ENCODE results near the gene AIMP1. TPM values are rescaled to one million over a fixed set of nuclear protein-coding genes. Genes with fewer than 3 reads are reported as not detected.

The AIMP1 gene
- total RNA-seq, 5 donors from 2014 or later (not counting 1 experiment from before 2014, with no cell fraction given) = 40.9 to 62.1 (median 45.5) TPM

GRCh38 chr4:106370214-106370613, 53.9 kb downstream of the AIMP1 start:
- peaks cover 0 to 6% of the 10 kb centered on the region in 2 experiments for H3K27me3 ChIP-seq (replicated peaks in 1 of 2; ENCODE audit: control insufficient read depth in 2 of 2, extremely low read depth in 1 of 2, insufficient read depth in 2 of 2, low read length in 1 of 2)
- Mint-ChIP-seq H3K4me3 (no peak overlapping the region), H3K27ac (no peak overlapping the region), H3K36me3 (no peaks in the 10 kb centered on the region), H3K27me3 (peaks cover 19 to 31% of the 10 kb centered on the region in 2 donors), H3K4me1 (peaks cover 0 to 3% (median 0%) of the 10 kb centered on the region in 3 donors), H3K9me3 (no peaks in the 10 kb centered on the region)
- no peak overlapping the region for H3K27ac ChIP-seq (ENCODE audit: low read length)
- no peaks in the 10 kb centered on the region for H3K36me3 ChIP-seq (ENCODE audit: control insufficient read depth in 2 of 2, extremely low read depth in 1 of 2, insufficient read depth in 1 of 2, low read length in 1 of 2)
- no peak for ATAC-seq (replicated peaks in 1 of 4)
- 100% methylated on average over 1 of the region's 2 CpGs for WGBS (ENCODE audit: insufficient coverage)
- CTCF ChIA-PET = interaction anchor here in 1 of 2 donors (0.5 kb wide), 1 partner anchor 18 kb away, joined by 4 read pairs; no protein-coding TSS in a partner anchor
- H3K4me1 ChIP-seq (ENCODE audit: control insufficient read depth in 1 of 2, extremely low read depth in 1 of 2, insufficient read depth in 2 of 2, low read length in 2 of 2) = no peaks in the 10 kb centered on the region
- no peak overlapping the region for H3K4me3 ChIP-seq (ENCODE audit: control insufficient read depth in 1 of 2, extremely low read depth in 1 of 2, low read length in 1 of 2)
- POLR2A ChIA-PET = no interaction called here
- DNase-seq = no peak
- no peaks in the 10 kb centered on the region for H3K9me3 ChIP-seq

GRCh38 chr4:106371161-106371560, 54.8 kb downstream of the AIMP1 start:
- H3K4me1 Mint-ChIP-seq = peaks cover 0 to 3% (median 0%) of the 10 kb centered on the region in 3 donors
- Histone ChIP-seq H3K9me3 (no peaks in the 10 kb centered on the region), H3K27ac (ENCODE audit: low read length) (no peak overlapping the region), H3K27me3 (replicated peaks in 1 of 2; ENCODE audit: control insufficient read depth in 2 of 2, extremely low read depth in 1 of 2, insufficient read depth in 2 of 2, low read length in 1 of 2) (peaks cover 0 to 6% of the 10 kb centered on the region in 2 experiments), H3K4me3 (ENCODE audit: control insufficient read depth in 1 of 2, extremely low read depth in 1 of 2, low read length in 1 of 2) (no peak overlapping the region), H3K4me1 (ENCODE audit: control insufficient read depth in 1 of 2, extremely low read depth in 1 of 2, insufficient read depth in 2 of 2, low read length in 2 of 2) (no peaks in the 10 kb centered on the region), H3K36me3 (ENCODE audit: control insufficient read depth in 2 of 2, extremely low read depth in 1 of 2, insufficient read depth in 1 of 2, low read length in 1 of 2) (no peaks in the 10 kb centered on the region)
- ATAC-seq (replicated peaks in 1 of 4) (no peak), DNase-seq (no peak)
- no peaks in the 10 kb centered on the region for H3K36me3 Mint-ChIP-seq
- H3K4me3 Mint-ChIP-seq = no peak overlapping the region
- H3K9me3 Mint-ChIP-seq = no peaks in the 10 kb centered on the region
- H3K27ac Mint-ChIP-seq = no peak overlapping the region
- CTCF ChIA-PET = no interaction called here
- POLR2A ChIA-PET = no interaction called here
- H3K27me3 Mint-ChIP-seq = peaks cover 20 to 30% of the 10 kb centered on the region in 2 donors

- ATAC-seq (replicated peaks in 1 of 4) (no peak), DNase-seq (no peak)
- Histone ChIP-seq H3K9me3 (no peaks in the 10 kb centered on the region), H3K27ac (ENCODE audit: low read length) (no peak overlapping the region), H3K36me3 (ENCODE audit: control insufficient read depth in 2 of 2, extremely low read depth in 1 of 2, insufficient read depth in 1 of 2, low read length in 1 of 2) (no peaks in the 10 kb centered on the region), H3K27me3 (replicated peaks in 1 of 2; ENCODE audit: control insufficient read depth in 2 of 2, extremely low read depth in 1 of 2, insufficient read depth in 2 of 2, low read length in 1 of 2) (peaks cover 0 to 4% of the 10 kb centered on the region in 2 experiments), H3K4me1 (ENCODE audit: control insufficient read depth in 1 of 2, extremely low read depth in 1 of 2, insufficient read depth in 2 of 2, low read length in 2 of 2) (no peaks in the 10 kb centered on the region), H3K4me3 (ENCODE audit: control insufficient read depth in 1 of 2, extremely low read depth in 1 of 2, low read length in 1 of 2) (no peak overlapping the region)
- no CpG with 5 or more reads among the region's 3 CpGs for WGBS (ENCODE audit: insufficient coverage)
- POLR2A ChIA-PET = no interaction called here
- CTCF ChIA-PET = no interaction called here
- Mint-ChIP-seq H3K4me1 (peaks cover 0 to 3% (median 0%) of the 10 kb centered on the region in 3 donors), H3K27ac (no peak overlapping the region), H3K4me3 (no peak overlapping the region), H3K9me3 (no peaks in the 10 kb centered on the region), H3K36me3 (no peaks in the 10 kb centered on the region), H3K27me3 (peaks cover 21 to 24% of the 10 kb centered on the region in 2 donors)
These were observed 56.7 kb downstream of the AIMP1 start for GRCh38 chr4:106373026-106373425.

- no peak overlapping the region for H3K27ac Mint-ChIP-seq
- Histone ChIP-seq H3K9me3 (no peaks in the 10 kb centered on the region), H3K36me3 (ENCODE audit: control insufficient read depth in 2 of 2, extremely low read depth in 1 of 2, insufficient read depth in 1 of 2, low read length in 1 of 2) (no peaks in the 10 kb centered on the region), H3K4me1 (ENCODE audit: control insufficient read depth in 1 of 2, extremely low read depth in 1 of 2, insufficient read depth in 2 of 2, low read length in 2 of 2) (no peaks in the 10 kb centered on the region), H3K4me3 (ENCODE audit: control insufficient read depth in 1 of 2, extremely low read depth in 1 of 2, low read length in 1 of 2) (no peak overlapping the region), H3K27ac (ENCODE audit: low read length) (no peak overlapping the region), H3K27me3 (replicated peaks in 1 of 2; ENCODE audit: control insufficient read depth in 2 of 2, extremely low read depth in 1 of 2, insufficient read depth in 2 of 2, low read length in 1 of 2) (peaks cover 0 to 2% of the 10 kb centered on the region in 2 experiments)
- DNase-seq (no peak), ATAC-seq (replicated peaks in 1 of 4) (no peak)
- no peak overlapping the region for H3K4me3 Mint-ChIP-seq
- POLR2A ChIA-PET = interaction anchor here in 1 of 2 donors (0.7 kb wide), 1 partner anchor 188 kb away, joined by 4 read pairs; no protein-coding TSS in a partner anchor
- H3K4me1 Mint-ChIP-seq = no peaks in the 10 kb centered on the region
- H3K27me3 Mint-ChIP-seq = peaks cover 5 to 12% of the 10 kb centered on the region in 2 donors
- H3K9me3 Mint-ChIP-seq = no peaks in the 10 kb centered on the region
- CTCF ChIA-PET = interaction anchor here in 1 of 2 donors (0.6 kb wide), 1 partner anchor 52 kb away, joined by 4 read pairs; no protein-coding TSS in a partner anchor
- no peaks in the 10 kb centered on the region for H3K36me3 Mint-ChIP-seq
These were observed 63.8 kb downstream of the AIMP1 start for GRCh38 chr4:106380179-106380578.

- no peaks in the 10 kb centered on the region for H3K4me1 Mint-ChIP-seq
- ATAC-seq (replicated peaks in 1 of 4) (peak in 1 of 4 experiments; percentile 27), DNase-seq (no peak)
- H3K36me3 Mint-ChIP-seq = no peaks in the 10 kb centered on the region
- ChIA-PET POLR2A (no interaction called here), CTCF (no interaction called here)
- no peak overlapping the region for H3K27ac Mint-ChIP-seq
- Histone ChIP-seq H3K36me3 (ENCODE audit: control insufficient read depth in 2 of 2, extremely low read depth in 1 of 2, insufficient read depth in 1 of 2, low read length in 1 of 2) (no peaks in the 10 kb centered on the region), H3K4me3 (ENCODE audit: control insufficient read depth in 1 of 2, extremely low read depth in 1 of 2, low read length in 1 of 2) (no peak overlapping the region), H3K27me3 (replicated peaks in 1 of 2; ENCODE audit: control insufficient read depth in 2 of 2, extremely low read depth in 1 of 2, insufficient read depth in 2 of 2, low read length in 1 of 2) (no peaks in the 10 kb centered on the region), H3K4me1 (ENCODE audit: control insufficient read depth in 1 of 2, extremely low read depth in 1 of 2, insufficient read depth in 2 of 2, low read length in 2 of 2) (no peaks in the 10 kb centered on the region), H3K27ac (ENCODE audit: low read length) (no peak overlapping the region), H3K9me3 (no peaks in the 10 kb centered on the region)
- 97% methylated on average over 3 of the region's 3 CpGs for WGBS (ENCODE audit: insufficient coverage)
- H3K27me3 Mint-ChIP-seq = peaks cover 3 to 9% of the 10 kb centered on the region in 2 donors
- no peak overlapping the region for H3K4me3 Mint-ChIP-seq
- no peaks in the 10 kb centered on the region for H3K9me3 Mint-ChIP-seq
These were observed 68.5 kb downstream of the AIMP1 start for GRCh38 chr4:106384878-106385277.

- H3K4me3 Mint-ChIP-seq = no peak overlapping the region
- peaks cover 3 to 9% of the 10 kb centered on the region in 2 donors for H3K27me3 Mint-ChIP-seq
- Histone ChIP-seq H3K4me1 (ENCODE audit: control insufficient read depth in 1 of 2, extremely low read depth in 1 of 2, insufficient read depth in 2 of 2, low read length in 2 of 2) (no peaks in the 10 kb centered on the region), H3K36me3 (ENCODE audit: control insufficient read depth in 2 of 2, extremely low read depth in 1 of 2, insufficient read depth in 1 of 2, low read length in 1 of 2) (no peaks in the 10 kb centered on the region), H3K27me3 (replicated peaks in 1 of 2; ENCODE audit: control insufficient read depth in 2 of 2, extremely low read depth in 1 of 2, insufficient read depth in 2 of 2, low read length in 1 of 2) (no peaks in the 10 kb centered on the region), H3K9me3 (no peaks in the 10 kb centered on the region), H3K27ac (ENCODE audit: low read length) (no peak overlapping the region), H3K4me3 (ENCODE audit: control insufficient read depth in 1 of 2, extremely low read depth in 1 of 2, low read length in 1 of 2) (no peak overlapping the region)
- 60% methylated on average over 6 of the region's 6 CpGs for WGBS (ENCODE audit: insufficient coverage)
- no peaks in the 10 kb centered on the region for H3K9me3 Mint-ChIP-seq
- H3K27ac Mint-ChIP-seq = no peak overlapping the region
- POLR2A ChIA-PET = no interaction called here
- H3K36me3 Mint-ChIP-seq = no peaks in the 10 kb centered on the region
- no peaks in the 10 kb centered on the region for H3K4me1 Mint-ChIP-seq
- DNase-seq (no peak), ATAC-seq (replicated peaks in 1 of 4) (no peak)
- CTCF ChIA-PET = no interaction called here
These were observed 69.6 kb downstream of the AIMP1 start for GRCh38 chr4:106385853-106386393.

- Mint-ChIP-seq H3K27me3 (peaks cover 6 to 9% of the 10 kb centered on the region in 2 donors), H3K27ac (no peak overlapping the region), H3K9me3 (peaks cover 18 to 40% (median 22%) of the 10 kb centered on the region in 3 donors), H3K4me3 (no peak overlapping the region), H3K4me1 (no peaks in the 10 kb centered on the region), H3K36me3 (no peaks in the 10 kb centered on the region)
- ATAC-seq (replicated peaks in 1 of 4) (no peak), DNase-seq (no peak)
- POLR2A ChIA-PET = no interaction called here
- Histone ChIP-seq H3K27ac (ENCODE audit: low read length) (no peak overlapping the region), H3K27me3 (replicated peaks in 1 of 2; ENCODE audit: control insufficient read depth in 2 of 2, extremely low read depth in 1 of 2, insufficient read depth in 2 of 2, low read length in 1 of 2) (no peaks in the 10 kb centered on the region), H3K36me3 (ENCODE audit: control insufficient read depth in 2 of 2, extremely low read depth in 1 of 2, insufficient read depth in 1 of 2, low read length in 1 of 2) (no peaks in the 10 kb centered on the region), H3K4me1 (ENCODE audit: control insufficient read depth in 1 of 2, extremely low read depth in 1 of 2, insufficient read depth in 2 of 2, low read length in 2 of 2) (no peaks in the 10 kb centered on the region), H3K9me3 (no peaks in the 10 kb centered on the region), H3K4me3 (ENCODE audit: control insufficient read depth in 1 of 2, extremely low read depth in 1 of 2, low read length in 1 of 2) (no peak overlapping the region)
- CTCF ChIA-PET = no interaction called here
- 33% methylated on average over 1 of the region's 2 CpGs for WGBS (ENCODE audit: insufficient coverage)
These were observed 79.2 kb downstream of the AIMP1 start for GRCh38 chr4:106395582-106395981.

Measured in T-cell (primary cell).